ENCODE results near the gene EGLN2. TPM values are rescaled to one million over a fixed set of nuclear protein-coding genes. Genes with fewer than 3 reads are reported as not detected.

The EGLN2 gene
- polyA plus RNA-seq, 1 of the 3 experiments (the other 2 are of a cell fraction): 43.0 TPM

GRCh38 chr19:40758491-40758890, 40.5 kb upstream of the EGLN2 start:
- Histone ChIP-seq H4K20me1 (ENCODE audit: insufficient read depth) (peaks cover 42% of the 10 kb centered on the region), H3K4me1 (ENCODE audit: control insufficient read depth in 1 of 2, insufficient read depth in 2 of 2, low read depth in 1 of 2, low read length in 1 of 2) (peaks cover 5 to 7% of the 10 kb centered on the region in 2 experiments; a peak in 2 of 4 replicates), H3K9ac (no peak overlapping the region), H3K27me3 (ENCODE audit: insufficient read depth) (no peaks in the 10 kb centered on the region), H3K36me3 (replicated peaks in 1 of 2; ENCODE audit: control insufficient read depth in 1 of 2, insufficient read depth in 2 of 2, low read length in 1 of 2) (peaks cover 39 to 44% of the 10 kb centered on the region in 2 experiments), H3K9me2 (no peaks in the 10 kb centered on the region), H3K27ac (ENCODE audit: low read depth in 2 of 2, low read length in 1 of 2) (no peak overlapping the region), H3F3A (replicated peaks; ENCODE audit: insufficient read depth) (peaks cover 7% of the 10 kb centered on the region), H3K79me2 (ENCODE audit: insufficient read depth) (peaks cover 66% of the 10 kb centered on the region), H3K4me2 (no peak overlapping the region), H3K9me3 (no peaks in the 10 kb centered on the region), H3K4me3 (ENCODE audit: low read depth in 2 of 2, low read length in 1 of 2) (no peak overlapping the region), H2AFZ (ENCODE audit: low read depth) (no peak overlapping the region)
- DNase-seq: no peak
- POLR2A ChIA-PET: interaction anchor here (2.4 kb wide), 1 partner anchor 19 kb away, joined by 7 read pairs; the partner anchor contains the start of gene RAB4B
- TF ChIP-seq NRF1 (IDR thresholded peaks at IDR 0.05; ENCODE audit: low read depth, low read length) (no peak), POLR2AphosphoS5 (IDR thresholded peaks at IDR 0.05; ENCODE audit: low read depth, low read length) (no peak), TCF12 (IDR thresholded peaks at IDR 0.05) (no peak), MEF2A (IDR thresholded peaks at IDR 0.05; ENCODE audit: borderline replicate concordance, low read depth) (no peak), REST (IDR thresholded peaks at IDR 0.05; ENCODE audit: low read depth, low read length) (no peak), TEAD4 (IDR thresholded peaks at IDR 0.05; ENCODE audit: borderline replicate concordance, insufficient read depth) (no peak)
- WGBS (ENCODE audit: low lambda C conversion rate): 100% methylated on average over 3 of the region's 3 CpGs
- CTCF ChIA-PET: no interaction called here

- Histone ChIP-seq H3K9me2 (no peaks in the 10 kb centered on the region), H2AFZ (ENCODE audit: low read depth) (no peak overlapping the region), H3K79me2 (ENCODE audit: insufficient read depth) (peaks cover 57% of the 10 kb centered on the region), H4K20me1 (ENCODE audit: insufficient read depth) (peaks cover 36% of the 10 kb centered on the region), H3K9me3 (no peaks in the 10 kb centered on the region), H3K27ac (ENCODE audit: low read depth in 2 of 2, low read length in 1 of 2) (no peak overlapping the region), H3F3A (replicated peaks; ENCODE audit: insufficient read depth) (peaks cover 7% of the 10 kb centered on the region), H3K4me3 (ENCODE audit: low read depth in 2 of 2, low read length in 1 of 2) (no peak overlapping the region), H3K27me3 (ENCODE audit: insufficient read depth) (no peaks in the 10 kb centered on the region), H3K36me3 (replicated peaks in 1 of 2; ENCODE audit: control insufficient read depth in 1 of 2, insufficient read depth in 2 of 2, low read length in 1 of 2) (peaks cover 41 to 52% of the 10 kb centered on the region in 2 experiments), H3K4me1 (ENCODE audit: control insufficient read depth in 1 of 2, insufficient read depth in 2 of 2, low read depth in 1 of 2, low read length in 1 of 2) (peaks cover 3 to 5% of the 10 kb centered on the region in 2 experiments; a peak in 2 of 4 replicates), H3K4me2 (no peak overlapping the region), H3K9ac (no peak overlapping the region)
- no peak for DNase-seq
- WGBS (ENCODE audit: low lambda C conversion rate): 96% methylated on average over 10 of the region's 13 CpGs
- ChIA-PET CTCF (no interaction called here), POLR2A (interaction anchor here (2.4 kb wide), 1 partner anchor 18 kb away, joined by 7 read pairs; the partner anchor contains the start of gene RAB4B)
- TF ChIP-seq USF2 (IDR thresholded peaks at IDR 0.05; ENCODE audit: borderline replicate concordance, low read depth, low read length): no peak
- TF ChIP-seq RFX5 (IDR thresholded peaks at IDR 0.05; ENCODE audit: low read length): no peak
- no peak for TF ChIP-seq CHD2 (IDR thresholded peaks at IDR 0.05; ENCODE audit: low read length, partially characterized antibody)
- no peak for TF ChIP-seq ELF1 (IDR thresholded peaks at IDR 0.05)
- TF ChIP-seq GATA2 (CRISPR knock-in tag; IDR thresholded peaks at IDR 0.05): no peak
- TF ChIP-seq ZBTB33 (IDR thresholded peaks at IDR 0.05; ENCODE audit: borderline replicate concordance, low read depth): no peak
- TF ChIP-seq TAF1 (IDR thresholded peaks at IDR 0.05; ENCODE audit: borderline replicate concordance, low read depth, low read length): no peak
- no peak for TF ChIP-seq PBX3 (IDR thresholded peaks at IDR 0.05)
- no peak for TF ChIP-seq NFIC (IDR thresholded peaks at IDR 0.05; ENCODE audit: borderline replicate concordance)
- no peak for TF ChIP-seq MXI1 (IDR thresholded peaks at IDR 0.05; ENCODE audit: low read depth, low read length)
- TF ChIP-seq RCOR1 (IDR thresholded peaks at IDR 0.05; ENCODE audit: low read length): no peak
- TF ChIP-seq MEF2A (IDR thresholded peaks at IDR 0.05; ENCODE audit: borderline replicate concordance, low read depth): no peak
These were observed 39.6 kb upstream of the EGLN2 start for GRCh38 chr19:40759352-40759751.
